Measurements from ENCODE around the gene PIGO. TPM values are rescaled to one million over a fixed set of nuclear protein-coding genes. Genes with fewer than 3 reads are reported as not detected.
A peak's percentile ranks its signal among the peaks of the same experiment; 100 is the strongest.

PIGO gene
- total and polyA plus RNA-seq, 9 of the 15 experiments (the other 6 are each of a cell fraction or from before 2014, with no cell fraction given): 5.4 to 13.7 (median 9.7) TPM

DNA sequence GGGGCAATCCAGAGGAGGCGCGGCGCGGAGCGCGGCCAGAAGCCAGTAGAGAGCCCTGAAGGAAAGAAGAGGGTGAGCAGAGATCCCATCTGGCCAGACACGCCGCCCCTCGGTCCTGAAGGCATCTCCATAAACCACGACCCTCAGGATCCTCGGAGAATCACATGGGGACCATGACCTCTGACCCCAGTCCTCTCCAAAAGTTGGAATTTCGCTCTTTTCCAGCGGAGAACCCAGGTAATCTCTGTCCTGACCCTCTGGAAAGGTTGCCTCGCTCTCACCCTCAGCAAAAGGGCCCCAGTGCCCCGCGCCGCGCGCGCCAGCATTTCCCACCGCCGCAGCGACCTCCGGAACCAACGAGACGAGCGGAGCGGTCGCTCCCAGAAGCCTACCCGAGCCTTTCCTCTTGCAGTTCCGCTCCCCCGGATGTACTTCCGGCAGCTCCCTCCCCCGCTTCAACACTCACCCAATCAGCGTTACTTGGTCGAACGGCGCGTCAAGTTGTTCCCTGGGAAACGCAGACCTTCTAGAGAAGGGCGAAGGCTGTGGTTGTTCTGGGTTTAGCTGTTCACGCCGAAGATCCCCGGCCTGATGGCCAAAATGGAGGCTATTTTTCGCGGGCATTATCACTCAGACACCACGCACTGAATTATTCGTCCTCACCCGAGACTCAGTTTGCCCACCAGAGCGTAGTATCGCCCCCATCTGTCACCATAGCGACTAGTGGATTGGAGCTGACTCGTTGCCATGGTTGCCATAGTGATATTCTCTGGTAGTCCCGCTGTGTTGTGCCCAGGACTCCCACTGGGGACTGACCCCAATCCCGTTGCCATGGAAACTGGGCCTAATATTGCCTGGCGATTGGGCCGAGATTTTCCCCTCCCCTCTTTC, 6.6 kb upstream of the PIGO start, which contains the start of gene STOML2 (continued):
- TF ChIP-seq HMGN3 (IDR thresholded peaks at IDR 0.05; ENCODE audit: borderline replicate concordance, extremely low read depth, insufficient read length, low read depth, low read length): peak; percentile 38
- TF ChIP-seq, protein P1, sequence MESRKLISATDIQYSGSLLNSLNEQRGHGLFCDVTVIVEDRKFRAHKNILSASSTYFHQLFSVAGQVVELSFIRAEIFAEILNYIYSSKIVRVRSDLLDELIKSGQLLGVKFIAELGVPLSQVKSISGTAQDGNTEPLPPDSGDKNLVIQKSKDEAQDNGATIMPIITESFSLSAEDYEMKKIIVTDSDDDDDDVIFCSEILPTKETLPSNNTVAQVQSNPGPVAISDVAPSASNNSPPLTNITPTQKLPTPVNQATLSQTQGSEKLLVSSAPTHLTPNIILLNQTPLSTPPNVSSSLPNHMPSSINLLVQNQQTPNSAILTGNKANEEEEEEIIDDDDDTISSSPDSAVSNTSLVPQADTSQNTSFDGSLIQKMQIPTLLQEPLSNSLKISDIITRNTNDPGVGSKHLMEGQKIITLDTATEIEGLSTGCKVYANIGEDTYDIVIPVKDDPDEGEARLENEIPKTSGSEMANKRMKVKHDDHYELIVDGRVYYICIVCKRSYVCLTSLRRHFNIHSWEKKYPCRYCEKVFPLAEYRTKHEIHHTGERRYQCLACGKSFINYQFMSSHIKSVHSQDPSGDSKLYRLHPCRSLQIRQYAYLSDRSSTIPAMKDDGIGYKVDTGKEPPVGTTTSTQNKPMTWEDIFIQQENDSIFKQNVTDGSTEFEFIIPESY (CRISPR knock-in tag; IDR thresholded peaks at IDR 0.05): no peak
- TF ChIP-seq GATAD2B (IDR thresholded peaks at IDR 0.05; ENCODE audit: borderline replicate concordance): no peak
- TF ChIP-seq, protein P2, sequence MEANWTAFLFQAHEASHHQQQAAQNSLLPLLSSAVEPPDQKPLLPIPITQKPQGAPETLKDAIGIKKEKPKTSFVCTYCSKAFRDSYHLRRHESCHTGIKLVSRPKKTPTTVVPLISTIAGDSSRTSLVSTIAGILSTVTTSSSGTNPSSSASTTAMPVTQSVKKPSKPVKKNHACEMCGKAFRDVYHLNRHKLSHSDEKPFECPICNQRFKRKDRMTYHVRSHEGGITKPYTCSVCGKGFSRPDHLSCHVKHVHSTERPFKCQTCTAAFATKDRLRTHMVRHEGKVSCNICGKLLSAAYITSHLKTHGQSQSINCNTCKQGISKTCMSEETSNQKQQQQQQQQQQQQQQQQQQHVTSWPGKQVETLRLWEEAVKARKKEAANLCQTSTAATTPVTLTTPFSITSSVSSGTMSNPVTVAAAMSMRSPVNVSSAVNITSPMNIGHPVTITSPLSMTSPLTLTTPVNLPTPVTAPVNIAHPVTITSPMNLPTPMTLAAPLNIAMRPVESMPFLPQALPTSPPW (CRISPR knock-in tag; IDR thresholded peaks at IDR 0.05): peak; percentile 100
- no peak for TF ChIP-seq ZNF217 (CRISPR knock-in tag; IDR thresholded peaks at IDR 0.05)
- TF ChIP-seq BMI1 (IDR thresholded peaks at IDR 0.05; ENCODE audit: low read length): peak; percentile 73
- TF ChIP-seq, protein P3, sequence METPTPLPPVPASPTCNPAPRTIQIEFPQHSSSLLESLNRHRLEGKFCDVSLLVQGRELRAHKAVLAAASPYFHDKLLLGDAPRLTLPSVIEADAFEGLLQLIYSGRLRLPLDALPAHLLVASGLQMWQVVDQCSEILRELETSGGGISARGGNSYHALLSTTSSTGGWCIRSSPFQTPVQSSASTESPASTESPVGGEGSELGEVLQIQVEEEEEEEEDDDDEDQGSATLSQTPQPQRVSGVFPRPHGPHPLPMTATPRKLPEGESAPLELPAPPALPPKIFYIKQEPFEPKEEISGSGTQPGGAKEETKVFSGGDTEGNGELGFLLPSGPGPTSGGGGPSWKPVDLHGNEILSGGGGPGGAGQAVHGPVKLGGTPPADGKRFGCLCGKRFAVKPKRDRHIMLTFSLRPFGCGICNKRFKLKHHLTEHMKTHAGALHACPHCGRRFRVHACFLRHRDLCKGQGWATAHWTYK (CRISPR knock-in tag; IDR thresholded peaks at IDR 0.05): no peak
- no peak for TF ChIP-seq MAFK (IDR thresholded peaks at IDR 0.05; ENCODE audit: low read length)
- TF ChIP-seq NCOR1 (IDR thresholded peaks at IDR 0.05): peak; percentile 40; the same call in 1 of the 2 replicates
- TF ChIP-seq MAZ (CRISPR knock-in tag; conservative IDR thresholded peaks at IDR 0.05 in 1 of 2, IDR thresholded peaks at IDR 0.05 in 1 of 2): peak in 1 of 2 experiments; percentile 70; a peak in 2 of 4 replicates
- TF ChIP-seq DIDO1 (tag; IDR thresholded peaks at IDR 0.05; ENCODE audit: low read depth): peak; percentile 87
- TF ChIP-seq NR2C2 (CRISPR knock-in tag; IDR thresholded peaks at IDR 0.05): peak; percentile 94
- TF ChIP-seq NR2C2 (tag; IDR thresholded peaks at IDR 0.05): peak; percentile 99
- no peak for TF ChIP-seq ZNF282 (CRISPR knock-in tag; IDR thresholded peaks at IDR 0.05)
- no peak for TF ChIP-seq KDM2B (CRISPR knock-in tag; IDR thresholded peaks at IDR 0.05)
- TF ChIP-seq JUNB (CRISPR knock-in tag; conservative IDR thresholded peaks at IDR 0.05): no peak
- no peak for TF ChIP-seq TAF15 (IDR thresholded peaks at IDR 0.05; ENCODE audit: low read depth, low read length)
- no peak for TF ChIP-seq HOXB6 (CRISPR knock-in tag; IDR thresholded peaks at IDR 0.05; ENCODE audit: borderline replicate concordance)
- TF ChIP-seq, protein P4, sequence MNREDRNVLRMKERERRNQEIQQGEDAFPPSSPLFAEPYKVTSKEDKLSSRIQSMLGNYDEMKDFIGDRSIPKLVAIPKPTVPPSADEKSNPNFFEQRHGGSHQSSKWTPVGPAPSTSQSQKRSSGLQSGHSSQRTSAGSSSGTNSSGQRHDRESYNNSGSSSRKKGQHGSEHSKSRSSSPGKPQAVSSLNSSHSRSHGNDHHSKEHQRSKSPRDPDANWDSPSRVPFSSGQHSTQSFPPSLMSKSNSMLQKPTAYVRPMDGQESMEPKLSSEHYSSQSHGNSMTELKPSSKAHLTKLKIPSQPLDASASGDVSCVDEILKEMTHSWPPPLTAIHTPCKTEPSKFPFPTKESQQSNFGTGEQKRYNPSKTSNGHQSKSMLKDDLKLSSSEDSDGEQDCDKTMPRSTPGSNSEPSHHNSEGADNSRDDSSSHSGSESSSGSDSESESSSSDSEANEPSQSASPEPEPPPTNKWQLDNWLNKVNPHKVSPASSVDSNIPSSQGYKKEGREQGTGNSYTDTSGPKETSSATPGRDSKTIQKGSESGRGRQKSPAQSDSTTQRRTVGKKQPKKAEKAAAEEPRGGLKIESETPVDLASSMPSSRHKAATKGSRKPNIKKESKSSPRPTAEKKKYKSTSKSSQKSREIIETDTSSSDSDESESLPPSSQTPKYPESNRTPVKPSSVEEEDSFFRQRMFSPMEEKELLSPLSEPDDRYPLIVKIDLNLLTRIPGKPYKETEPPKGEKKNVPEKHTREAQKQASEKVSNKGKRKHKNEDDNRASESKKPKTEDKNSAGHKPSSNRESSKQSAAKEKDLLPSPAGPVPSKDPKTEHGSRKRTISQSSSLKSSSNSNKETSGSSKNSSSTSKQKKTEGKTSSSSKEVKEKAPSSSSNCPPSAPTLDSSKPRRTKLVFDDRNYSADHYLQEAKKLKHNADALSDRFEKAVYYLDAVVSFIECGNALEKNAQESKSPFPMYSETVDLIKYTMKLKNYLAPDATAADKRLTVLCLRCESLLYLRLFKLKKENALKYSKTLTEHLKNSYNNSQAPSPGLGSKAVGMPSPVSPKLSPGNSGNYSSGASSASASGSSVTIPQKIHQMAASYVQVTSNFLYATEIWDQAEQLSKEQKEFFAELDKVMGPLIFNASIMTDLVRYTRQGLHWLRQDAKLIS (CRISPR knock-in tag; IDR thresholded peaks at IDR 0.05): no peak; the same call in 1 of the 2 replicates

Data from K562 (cell line).